Mammary epithelial cell (primary cell): ENCODE measurements around the gene ERC1.

ENCODE experiments used
- EZH2 ChIP-seq: IDR thresholded peaks from 2 replicates; pipeline ENCODE4 v1.6.1; 2012; ENCODE audit warnings: low read length, inconsistent platforms, borderline replicate concordance
- TF ChIP-seq, protein P1 (sequence below), 2 donors: IDR thresholded peaks in 1 of 2; conservative IDR thresholded peaks in 1 of 2; 2 replicates each; pipeline ENCODE4 v1.5.1; 2011 to 2012; ENCODE audit warnings: inconsistent platforms in 2 of 2, low read length in 2 of 2, mild to moderate bottlenecking in 2 of 2, control low read depth in 1 of 2, low read depth in 1 of 2; ENCODE audit not compliant: insufficient read depth in 1 of 2; ENCODE audit errors: extremely low read depth in 1 of 2

DNA sequence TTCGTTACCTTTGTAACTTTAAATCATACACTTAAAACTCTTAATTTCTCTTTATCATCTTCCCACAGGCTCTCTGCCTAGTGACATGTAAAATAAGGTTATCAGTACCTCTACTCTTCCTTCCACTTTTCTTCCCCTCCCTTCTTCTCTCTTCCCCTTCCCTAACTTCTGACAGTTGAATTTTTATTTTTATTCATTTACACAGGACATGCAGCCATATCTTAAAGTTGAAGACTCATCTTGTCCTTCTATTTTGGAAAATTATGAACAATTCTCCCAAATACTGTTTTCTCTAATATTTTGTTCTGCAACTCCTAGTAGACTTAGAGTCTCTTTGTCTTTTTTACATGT is 339.4 kb downstream of the ERC1 start:
- TF ChIP-seq, protein P1, sequence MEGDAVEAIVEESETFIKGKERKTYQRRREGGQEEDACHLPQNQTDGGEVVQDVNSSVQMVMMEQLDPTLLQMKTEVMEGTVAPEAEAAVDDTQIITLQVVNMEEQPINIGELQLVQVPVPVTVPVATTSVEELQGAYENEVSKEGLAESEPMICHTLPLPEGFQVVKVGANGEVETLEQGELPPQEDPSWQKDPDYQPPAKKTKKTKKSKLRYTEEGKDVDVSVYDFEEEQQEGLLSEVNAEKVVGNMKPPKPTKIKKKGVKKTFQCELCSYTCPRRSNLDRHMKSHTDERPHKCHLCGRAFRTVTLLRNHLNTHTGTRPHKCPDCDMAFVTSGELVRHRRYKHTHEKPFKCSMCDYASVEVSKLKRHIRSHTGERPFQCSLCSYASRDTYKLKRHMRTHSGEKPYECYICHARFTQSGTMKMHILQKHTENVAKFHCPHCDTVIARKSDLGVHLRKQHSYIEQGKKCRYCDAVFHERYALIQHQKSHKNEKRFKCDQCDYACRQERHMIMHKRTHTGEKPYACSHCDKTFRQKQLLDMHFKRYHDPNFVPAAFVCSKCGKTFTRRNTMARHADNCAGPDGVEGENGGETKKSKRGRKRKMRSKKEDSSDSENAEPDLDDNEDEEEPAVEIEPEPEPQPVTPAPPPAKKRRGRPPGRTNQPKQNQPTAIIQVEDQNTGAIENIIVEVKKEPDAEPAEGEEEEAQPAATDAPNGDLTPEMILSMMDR (conservative IDR thresholded peaks at IDR 0.05 in 1 of 2, IDR thresholded peaks at IDR 0.05 in 1 of 2; ENCODE audit: extremely low read depth in 1 of 2, insufficient read depth in 1 of 2, low read depth in 1 of 2, low read length in 2 of 2) = no peak
- TF ChIP-seq EZH2 = no peak
